GM19455 (cell line): Measurements from ENCODE around the gene ADAMTS18.

Experiments used
- ATAC-seq: cut with Tn5 transposase; IDR thresholded peaks from one replicate; pipeline ENCODE4 v1.9.1; 2021; ENCODE audit not compliant: unreplicated experiment

ADAMTS18 gene

GRCh38 chr16:77399066-77399465 is 35.8 kb downstream of the ADAMTS18 start:
- no peak for ATAC-seq

GRCh38 chr16:77398495-77398894 is 36.3 kb downstream of the ADAMTS18 start:
- ATAC-seq: no peak

GRCh38 chr16:77396461-77396860 is 38.4 kb downstream of the ADAMTS18 start:
- no peak for ATAC-seq

GRCh38 chr16:77394699-77395098 is 40.1 kb downstream of the ADAMTS18 start:
- ATAC-seq: no peak

GRCh38 chr16:77393955-77394354 is 40.9 kb downstream of the ADAMTS18 start:
- ATAC-seq: no peak

- ATAC-seq: no peak
Measured at GRCh38 chr16:77387815-77388209, 47.0 kb downstream of the ADAMTS18 start.

GRCh38 chr16:77386831-77387814 is 47.7 kb downstream of the ADAMTS18 start:
- ATAC-seq: no peak

GRCh38 chr16:77385481-77385880 is 49.4 kb downstream of the ADAMTS18 start:
- ATAC-seq: no peak

- ATAC-seq: no peak
Measured at GRCh38 chr16:77383606-77384187, 51.1 kb downstream of the ADAMTS18 start.

GRCh38 chr16:77376358-77376757 is 58.5 kb downstream of the ADAMTS18 start:
- no peak for ATAC-seq

- ATAC-seq: no peak
Measured at GRCh38 chr16:77375396-77375795, 59.4 kb downstream of the ADAMTS18 start.

- ATAC-seq: no peak
Measured at GRCh38 chr16:77374384-77374783, 60.5 kb downstream of the ADAMTS18 start.

GRCh38 chr16:77373726-77374125 is 61.1 kb downstream of the ADAMTS18 start:
- no peak for ATAC-seq

- ATAC-seq: no peak
Measured at GRCh38 chr16:77364770-77365169, 70.1 kb downstream of the ADAMTS18 start.

GRCh38 chr16:77359065-77359502 is 75.8 kb downstream of the ADAMTS18 start:
- no peak for ATAC-seq

- no peak for ATAC-seq
Measured at GRCh38 chr16:77353587-77354263, 81.1 kb downstream of the ADAMTS18 start.

GRCh38 chr16:77344341-77344740 is 90.5 kb downstream of the ADAMTS18 start:
- ATAC-seq: no peak

GRCh38 chr16:77336637-77337036 is 98.2 kb downstream of the ADAMTS18 start:
- no peak for ATAC-seq

GRCh38 chr16:77335652-77336234 is 99.1 kb downstream of the ADAMTS18 start:
- ATAC-seq: no peak

- no peak for ATAC-seq
Measured at GRCh38 chr16:77332792-77333191, 102.0 kb downstream of the ADAMTS18 start.
